Choroid plexus epithelial cell (primary cell): ENCODE data around the gene ACTR2.

Experiments
- DNase-seq: peaks from one replicate; pipeline ENCODE4 v3.0.0-alpha.2; 2010; ENCODE audit warnings: low read depth
- H3K4me3 ChIP-seq: 2 replicates; pipeline ENCODE4 v1.5.1; 2011; ENCODE audit warnings: low read depth, mild to moderate bottlenecking, control low read depth, low read length, moderate library complexity
- TF ChIP-seq, protein P1 (sequence below): conservative IDR thresholded peaks from 2 replicates; pipeline ENCODE4 v1.5.1; 2011; ENCODE audit warnings: low read depth, mild to moderate bottlenecking, control low read depth, inconsistent platforms, low read length, moderate library complexity

ACTR2 gene

DNA sequence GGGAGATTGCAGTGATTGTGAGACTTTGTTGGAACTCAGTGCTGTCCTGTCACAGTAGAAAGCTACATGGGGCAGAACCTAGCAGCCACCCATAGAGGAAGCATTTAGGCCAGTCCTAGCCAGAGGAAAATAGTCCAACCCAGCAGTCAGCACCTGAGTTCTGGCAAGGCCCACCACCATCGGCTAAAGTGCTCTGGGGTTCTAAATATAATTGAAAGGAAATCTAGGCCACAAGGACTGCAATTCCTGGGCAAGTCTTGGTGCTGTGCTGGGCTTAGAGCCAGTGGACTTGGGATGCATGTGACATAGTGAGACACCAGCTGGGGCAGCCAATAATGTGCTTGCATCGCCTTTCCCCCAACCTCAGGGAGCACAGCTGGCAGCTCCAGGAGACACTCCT lies 28.9 kb upstream of the ACTR2 start:
- peak; percentile 11 for DNase-seq
- no peak overlapping the region for H3K4me3 ChIP-seq
- TF ChIP-seq, protein P1, sequence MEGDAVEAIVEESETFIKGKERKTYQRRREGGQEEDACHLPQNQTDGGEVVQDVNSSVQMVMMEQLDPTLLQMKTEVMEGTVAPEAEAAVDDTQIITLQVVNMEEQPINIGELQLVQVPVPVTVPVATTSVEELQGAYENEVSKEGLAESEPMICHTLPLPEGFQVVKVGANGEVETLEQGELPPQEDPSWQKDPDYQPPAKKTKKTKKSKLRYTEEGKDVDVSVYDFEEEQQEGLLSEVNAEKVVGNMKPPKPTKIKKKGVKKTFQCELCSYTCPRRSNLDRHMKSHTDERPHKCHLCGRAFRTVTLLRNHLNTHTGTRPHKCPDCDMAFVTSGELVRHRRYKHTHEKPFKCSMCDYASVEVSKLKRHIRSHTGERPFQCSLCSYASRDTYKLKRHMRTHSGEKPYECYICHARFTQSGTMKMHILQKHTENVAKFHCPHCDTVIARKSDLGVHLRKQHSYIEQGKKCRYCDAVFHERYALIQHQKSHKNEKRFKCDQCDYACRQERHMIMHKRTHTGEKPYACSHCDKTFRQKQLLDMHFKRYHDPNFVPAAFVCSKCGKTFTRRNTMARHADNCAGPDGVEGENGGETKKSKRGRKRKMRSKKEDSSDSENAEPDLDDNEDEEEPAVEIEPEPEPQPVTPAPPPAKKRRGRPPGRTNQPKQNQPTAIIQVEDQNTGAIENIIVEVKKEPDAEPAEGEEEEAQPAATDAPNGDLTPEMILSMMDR: no peak

- DNase-seq: no peak
- TF ChIP-seq, protein P1: no peak
- no peak overlapping the region for H3K4me3 ChIP-seq
These were observed 28.5 kb upstream of the ACTR2 start for GRCh38 chr2:65199166-65199565.

DNA sequence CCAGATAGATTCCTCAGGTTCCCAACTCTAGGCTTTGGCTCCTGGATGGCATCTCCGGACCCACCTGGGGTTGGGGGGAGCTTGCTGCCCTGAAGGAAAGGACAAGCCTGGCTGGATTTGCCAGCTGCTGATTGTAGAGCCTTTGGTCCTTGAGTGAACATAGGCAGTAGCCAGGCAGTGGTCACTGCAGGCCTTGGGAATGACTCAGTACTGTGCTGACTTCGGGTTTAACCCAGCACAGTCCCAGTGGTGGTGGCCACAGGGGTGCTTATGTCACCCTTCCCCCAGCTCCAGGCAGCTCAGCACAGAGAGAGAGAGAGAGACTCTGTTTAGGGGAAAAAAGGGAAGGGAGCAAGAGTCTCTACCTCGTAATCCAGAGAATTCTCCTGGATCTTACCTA lies 27.7 kb upstream of the ACTR2 start:
- TF ChIP-seq, protein P1: no peak
- peak; percentile 31 for DNase-seq
- H3K4me3 ChIP-seq: no peak overlapping the region

GRCh38 chr2:65204461-65205210 lies 23.0 kb upstream of the ACTR2 start:
- TF ChIP-seq, protein P1: no peak
- H3K4me3 ChIP-seq: peak overlapping the region; percentile 42
- peak; percentile 29 for DNase-seq

DNA sequence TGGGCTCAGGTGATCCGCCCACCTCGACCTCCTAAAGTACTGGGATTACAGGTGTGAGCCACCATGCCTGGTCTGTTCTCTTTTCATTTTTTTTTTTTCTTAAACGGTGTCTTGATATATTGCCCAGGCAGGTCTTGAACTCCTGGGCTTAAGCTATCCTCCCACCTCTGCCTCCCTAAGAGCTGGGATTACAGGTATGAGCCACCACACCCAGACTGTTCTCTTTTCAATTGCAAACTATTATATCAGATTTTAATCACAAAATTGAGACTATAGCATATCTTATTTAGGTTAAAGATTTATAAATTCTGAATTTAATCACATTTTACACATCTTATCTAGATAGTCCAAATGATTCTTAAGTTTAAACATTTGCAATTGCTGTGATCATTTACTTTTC lies 15.5 kb upstream of the ACTR2 start:
- TF ChIP-seq, protein P1: no peak

DNA sequence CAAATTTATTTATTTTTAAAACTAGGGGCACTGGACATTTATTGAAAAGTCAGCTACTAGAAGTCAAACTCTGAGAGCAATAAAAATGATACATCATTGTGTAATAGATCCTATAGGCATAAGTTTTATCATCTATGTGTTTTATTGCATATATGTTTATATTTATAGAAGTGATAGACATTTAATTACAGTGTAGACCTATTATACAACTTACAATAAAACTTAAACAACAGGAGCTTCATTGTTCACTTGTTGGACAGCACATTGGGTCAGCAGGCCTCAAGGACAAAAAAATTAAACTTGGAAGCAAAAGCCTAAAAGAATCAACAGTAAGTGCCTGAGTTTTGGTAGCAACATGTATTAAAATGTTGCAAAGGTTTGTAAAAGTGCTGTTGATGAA lies 15.0 kb upstream of the ACTR2 start:
- no peak overlapping the region for H3K4me3 ChIP-seq
- no peak for DNase-seq
- TF ChIP-seq, protein P1: no peak

More for the DNA sequence above, 15.5 kb upstream of the ACTR2 start:
- no peak overlapping the region for H3K4me3 ChIP-seq
- DNase-seq: no peak

DNA sequence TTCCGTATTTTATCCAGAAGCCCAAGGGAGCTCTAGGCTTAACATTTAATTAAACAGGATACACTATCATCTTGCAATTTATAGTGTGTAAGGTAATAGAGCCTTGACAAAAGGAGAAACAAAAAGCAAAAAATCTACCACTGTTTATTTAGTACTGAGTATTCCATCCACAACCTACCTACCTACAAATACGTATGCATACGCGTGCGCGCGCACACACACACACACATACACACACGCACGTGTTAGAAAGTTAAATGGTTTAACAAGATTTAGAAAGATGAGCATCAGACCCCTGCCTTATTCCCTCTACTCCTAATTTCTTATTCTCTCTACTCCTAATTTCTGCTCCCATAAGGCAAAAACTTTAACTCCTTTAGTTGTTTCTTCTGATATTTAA lies 14.6 kb upstream of the ACTR2 start:
- H3K4me3 ChIP-seq: no peak overlapping the region
- no peak for DNase-seq
- TF ChIP-seq, protein P1: no peak
